CD4-positive, alpha-beta T cell treated with Interleukin-6 for 4 hours (primary cell): ENCODE data around the gene CPPED1.
"Not testable (repeated sequence)": the region's sequence is repeated elsewhere in the genome, so short reads cannot be mapped to it uniquely, and the experiment has no call there.

ENCODE experiments used
- DNase-seq: peaks from one replicate; pipeline ENCODE4 v3.0.0-alpha.2; 2020; ENCODE audit warnings: mixed read lengths

The CPPED1 gene

GRCh38 chr16:12801511-12802042 lies 2.1 kb downstream of the CPPED1 start:
- no peak for DNase-seq

GRCh38 chr16:12800817-12801216 lies 2.9 kb downstream of the CPPED1 start:
- no peak for DNase-seq

GRCh38 chr16:12799996-12800395 lies 3.7 kb downstream of the CPPED1 start:
- DNase-seq = not testable (repeated sequence)

DNA sequence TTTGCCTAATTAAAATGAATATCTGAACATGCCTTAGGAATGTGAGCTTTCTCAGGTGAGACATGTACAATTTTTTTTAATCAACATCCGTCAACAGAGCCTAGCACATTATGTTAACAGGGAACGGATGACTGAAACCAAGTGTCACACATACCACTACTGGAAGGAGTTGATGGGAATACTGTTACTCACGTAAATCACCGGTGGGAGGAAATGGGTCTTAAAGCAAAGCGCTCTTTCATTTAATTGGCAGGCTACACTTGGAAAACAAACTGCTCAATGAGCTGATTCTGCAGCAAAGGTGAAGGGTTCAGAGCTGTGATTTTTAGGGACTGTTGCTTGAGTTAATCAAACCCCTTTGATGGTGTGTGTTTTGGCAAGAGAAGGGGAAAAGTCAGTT lies 4.8 kb downstream of the CPPED1 start:
- DNase-seq = no peak

DNA sequence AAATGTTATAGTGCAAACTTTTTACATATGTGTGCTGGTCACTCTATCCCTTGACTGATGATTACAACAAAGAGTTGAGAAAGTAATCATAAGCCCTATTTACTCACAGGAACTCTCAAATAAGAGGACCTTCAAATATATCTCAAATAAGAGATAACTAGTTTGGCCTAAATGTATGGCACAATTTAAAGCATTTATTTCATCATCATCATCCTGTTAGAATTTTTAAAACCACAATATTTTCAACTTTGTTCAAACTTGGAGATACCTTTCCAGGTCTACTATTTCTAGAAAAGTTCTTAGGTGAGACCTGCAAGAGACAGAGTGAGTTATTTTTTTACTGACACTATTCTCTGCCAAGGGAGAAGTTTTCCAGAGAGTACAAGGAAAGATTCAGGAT lies 5.5 kb downstream of the CPPED1 start:
- DNase-seq = no peak

- no peak for DNase-seq
Measured at GRCh38 chr16:12796498-12796897, 7.2 kb downstream of the CPPED1 start.

DNA sequence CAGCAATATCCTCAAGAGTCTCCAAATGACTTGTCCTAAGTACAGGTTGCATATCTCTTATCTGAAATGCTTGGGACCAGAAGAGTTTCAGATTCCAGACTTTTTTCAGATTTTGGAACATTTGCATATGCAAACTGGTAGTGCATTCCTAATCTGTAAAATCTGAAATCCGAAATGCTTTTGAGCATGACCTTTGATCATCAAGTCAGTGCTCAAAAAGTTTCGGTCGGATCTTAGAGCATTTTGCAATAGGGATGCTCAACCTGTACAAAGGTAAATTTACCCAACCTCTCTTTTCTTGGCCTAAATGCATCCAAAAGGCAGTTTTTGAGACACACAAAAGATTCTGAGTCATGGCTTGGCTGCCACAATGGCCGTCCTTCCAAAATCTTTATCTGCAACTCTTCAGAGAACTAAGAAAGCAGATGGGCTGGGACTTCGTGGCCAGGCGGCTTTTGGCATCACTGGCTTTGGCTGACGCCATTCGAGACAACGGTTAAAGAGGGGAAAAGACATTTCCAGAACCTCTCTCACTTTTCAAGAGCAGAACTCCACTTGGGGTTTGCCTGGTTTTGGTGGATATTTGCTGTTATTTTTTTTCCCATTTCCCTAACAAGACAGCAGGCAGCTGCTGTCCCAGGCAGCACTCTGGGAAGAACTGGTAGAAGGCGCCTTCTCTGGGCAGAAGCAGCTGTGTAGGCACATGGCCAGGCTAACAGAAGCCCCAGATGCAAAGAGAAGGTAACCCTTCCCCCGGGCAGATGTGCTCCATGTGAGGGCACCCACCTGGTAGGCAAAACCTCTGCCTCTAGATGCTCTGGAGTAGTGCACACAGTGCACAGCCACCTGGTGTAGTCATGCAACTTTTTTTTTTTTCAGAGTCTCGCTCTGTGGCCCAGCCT lies 8.9 kb downstream of the CPPED1 start:
- DNase-seq = no peak

- no peak for DNase-seq
Measured at GRCh38 chr16:12793865-12794240, 9.8 kb downstream of the CPPED1 start.

GRCh38 chr16:12793120-12793864 lies 10.4 kb downstream of the CPPED1 start:
- no peak for DNase-seq

DNA sequence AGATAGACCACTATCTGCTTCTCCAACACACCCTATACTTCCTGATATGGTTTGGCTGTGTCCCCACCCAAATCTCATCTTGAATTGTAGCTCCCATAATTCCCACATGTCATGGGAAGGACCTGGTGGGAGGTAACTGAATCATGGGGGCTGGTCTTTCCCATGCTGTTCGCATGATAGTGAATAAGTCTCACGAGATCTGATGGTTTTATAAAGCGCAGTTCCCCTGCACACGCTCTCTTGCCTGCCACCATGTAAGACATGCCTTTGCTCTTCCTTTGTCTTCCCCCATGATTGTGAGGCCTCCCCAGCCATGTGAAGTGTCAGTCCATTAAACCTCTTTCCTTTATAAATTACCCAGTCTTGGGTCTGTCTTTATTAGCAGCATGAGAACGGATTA lies 11.2 kb downstream of the CPPED1 start:
- DNase-seq = not testable (repeated sequence)

DNA sequence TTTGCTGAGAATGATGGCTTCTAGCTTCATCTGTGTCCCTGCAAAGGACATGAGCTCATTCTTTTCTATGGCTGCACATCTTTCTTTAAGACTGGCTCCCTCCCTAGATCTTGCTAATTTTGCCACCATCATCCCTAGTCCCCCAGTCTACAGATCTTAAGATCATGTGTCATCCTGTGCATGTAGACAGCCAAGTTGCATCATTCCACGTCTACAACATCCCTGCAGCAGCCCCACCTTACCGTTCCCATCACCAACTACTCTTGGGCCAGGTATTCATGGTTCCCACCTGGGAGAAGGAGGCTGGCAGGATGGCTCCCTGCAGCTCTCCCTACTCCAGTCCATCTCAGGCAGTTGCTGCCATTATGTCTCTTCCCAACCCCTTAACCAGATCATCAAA lies 12.3 kb downstream of the CPPED1 start:
- DNase-seq = no peak

DNA sequence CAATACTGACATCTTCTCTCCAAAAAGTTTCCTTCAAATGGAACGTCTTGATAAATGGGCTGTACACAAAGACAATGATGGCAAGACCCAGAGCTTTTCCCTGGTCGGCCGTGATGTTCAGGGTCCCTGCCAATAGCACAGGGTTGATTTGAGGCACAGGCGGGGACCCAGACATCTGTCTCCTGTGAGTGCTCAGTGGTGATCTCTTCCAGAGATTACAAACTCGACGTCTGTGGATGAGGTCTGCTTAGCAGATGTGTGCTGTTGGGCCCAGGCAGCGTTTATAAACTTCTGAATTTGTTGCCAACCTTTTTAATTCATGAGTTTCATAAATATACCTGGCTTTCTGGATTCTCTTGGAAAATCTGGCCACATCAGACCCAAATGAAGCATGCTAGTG lies 14.9 kb downstream of the CPPED1 start:
- no peak for DNase-seq

GRCh38 chr16:12786081-12786480 lies 17.6 kb downstream of the CPPED1 start:
- no peak for DNase-seq

DNA sequence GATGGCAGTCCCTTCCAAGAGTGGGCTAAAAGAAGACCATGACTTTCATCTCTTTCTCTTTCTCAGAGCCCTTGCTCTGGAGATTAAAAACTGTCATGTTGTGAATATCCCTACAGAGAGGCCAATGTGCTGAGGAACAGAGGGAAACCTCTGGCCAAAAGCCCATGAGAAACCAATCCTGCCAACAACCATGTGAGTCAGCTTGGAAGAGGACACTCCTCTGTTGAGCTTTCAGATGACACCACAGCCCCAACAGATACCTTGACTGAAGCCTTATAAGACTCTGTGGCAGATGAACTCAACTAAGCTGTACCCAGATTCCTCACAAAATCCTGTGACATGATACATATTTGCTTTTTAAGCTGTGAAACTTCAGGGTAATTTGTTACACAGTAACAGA lies 19.6 kb downstream of the CPPED1 start:
- DNase-seq = no peak

GRCh38 chr16:12781777-12782176 lies 21.9 kb downstream of the CPPED1 start:
- DNase-seq = no peak

- DNase-seq = no peak
Measured at GRCh38 chr16:12780467-12780866, 23.2 kb downstream of the CPPED1 start.

DNA sequence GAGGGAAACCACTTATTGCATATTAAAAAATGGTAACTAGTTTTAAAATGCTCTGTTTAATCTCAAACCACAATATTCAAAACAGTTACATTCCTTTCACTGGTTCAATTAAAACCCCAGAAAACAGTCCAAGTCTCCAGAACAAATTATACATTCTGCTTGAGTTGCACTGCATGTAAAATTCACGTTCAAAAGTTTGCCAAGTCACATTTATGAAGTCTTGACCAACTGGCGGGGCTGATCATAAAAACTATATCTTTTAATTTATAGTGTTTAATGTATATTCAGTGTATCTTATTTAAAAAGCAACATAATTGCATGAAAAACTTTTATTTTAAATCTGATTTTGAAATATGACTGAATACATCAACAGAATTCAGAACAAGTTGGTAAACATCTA lies 25.0 kb downstream of the CPPED1 start:
- DNase-seq = no peak

- DNase-seq = no peak
Measured at GRCh38 chr16:12775656-12776236, 27.9 kb downstream of the CPPED1 start.

- DNase-seq = no peak
Measured at GRCh38 chr16:12773221-12773620, 30.5 kb downstream of the CPPED1 start.

DNA sequence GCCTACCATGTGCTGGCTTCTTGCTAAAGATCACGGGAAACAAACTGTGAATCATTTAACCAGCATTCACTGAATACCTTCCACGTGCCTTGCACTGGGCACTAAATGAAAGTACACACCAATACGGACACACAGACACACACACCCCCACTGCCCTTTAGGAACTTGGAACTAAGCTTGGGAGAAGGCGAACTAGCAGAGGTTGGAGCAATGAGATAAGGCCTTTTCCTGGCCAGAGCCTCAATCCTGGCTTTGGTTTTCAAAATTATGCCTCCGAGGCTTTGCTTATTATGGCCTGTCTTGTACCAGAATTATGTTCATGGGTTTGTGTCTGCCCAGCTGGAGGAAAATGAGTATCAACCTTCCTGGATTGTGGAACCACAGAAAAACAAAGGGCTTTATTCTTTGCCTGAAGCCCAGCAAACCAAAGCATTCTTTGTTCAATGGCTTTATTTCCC lies 32.3 kb downstream of the CPPED1 start:
- DNase-seq = no peak

- no peak for DNase-seq
Measured at GRCh38 chr16:12769525-12769924, 34.2 kb downstream of the CPPED1 start.

GRCh38 chr16:12767897-12768296 lies 35.8 kb downstream of the CPPED1 start:
- no peak for DNase-seq

GRCh38 chr16:12766853-12767252 lies 36.8 kb downstream of the CPPED1 start:
- DNase-seq = no peak
